ENCODE data around the gene IGSF10. TPM values are rescaled to one million over a fixed set of nuclear protein-coding genes. Genes with fewer than 3 reads are reported as not detected.

IGSF10 gene
- total and polyA plus RNA-seq, 2 donors (not counting 1 experiment from before 2014, with no cell fraction given) = 0.03 TPM; not detected in 1

GRCh38 chr3:151480492-151480891, 19.6 kb upstream of the IGSF10 start:
- POLR2A ChIA-PET = no interaction called here
- Histone ChIP-seq H3K27ac (ENCODE audit: low read length in 2 of 2) (no peak overlapping the region), H3K4me3 (ENCODE audit: control extremely low read depth in 1 of 5, extremely low read depth in 1 of 5, insufficient read depth in 1 of 5, low read depth in 2 of 5, low read length in 4 of 5) (no peak overlapping the region), H3K27me3 (replicated peaks in 1 of 4; ENCODE audit: control extremely low read depth in 1 of 4, control insufficient read depth in 3 of 4, insufficient read depth in 4 of 4, low read length in 3 of 4) (peaks cover 0 to 3% (median 0%) of the 10 kb centered on the region in 4 experiments), H2AFZ (ENCODE audit: insufficient read depth, low read depth, low read length, poor library complexity, severe bottlenecking) (no peak overlapping the region), H3K4me2 (replicated peaks; ENCODE audit: low read depth, low read length, poor library complexity, severe bottlenecking) (no peak overlapping the region), H3K79me2 (ENCODE audit: control insufficient read depth, insufficient read depth, low read length) (no peaks in the 10 kb centered on the region), H4K20me1 (ENCODE audit: control insufficient read depth, insufficient read depth, low read length, poor library complexity, severe bottlenecking) (no peaks in the 10 kb centered on the region), H3K9me3 (ENCODE audit: control extremely low read depth in 1 of 3, control insufficient read depth in 2 of 3, insufficient read depth in 1 of 3, low read length in 2 of 3) (peaks cover 0 to 23% (median 2%) of the 10 kb centered on the region in 3 donors), H3K9ac (ENCODE audit: low read length) (no peak overlapping the region), H3K4me1 (ENCODE audit: control insufficient read depth in 2 of 2, insufficient read depth in 2 of 2, low read length in 2 of 2) (no peaks in the 10 kb centered on the region), H3K36me3 (replicated peaks in 1 of 2; ENCODE audit: control extremely low read depth in 1 of 2, control insufficient read depth in 1 of 2, extremely low read depth in 1 of 2, insufficient read depth in 2 of 2, low read length in 1 of 2) (no peaks in the 10 kb centered on the region)
- Mint-ChIP-seq H3K4me3 (no peak overlapping the region), H3K4me1 (no peaks in the 10 kb centered on the region), H3K9me3 (ENCODE audit: insufficient read depth) (peaks cover 7% of the 10 kb centered on the region), H3K27me3 (peaks cover 11% of the 10 kb centered on the region), H3K27ac (no peak overlapping the region)
- CTCF ChIA-PET = interaction anchor here (5.6 kb wide), 1 partner anchor 12 kb away, joined by 32 read pairs; no protein-coding TSS in a partner anchor
- TF ChIP-seq, protein P1, sequence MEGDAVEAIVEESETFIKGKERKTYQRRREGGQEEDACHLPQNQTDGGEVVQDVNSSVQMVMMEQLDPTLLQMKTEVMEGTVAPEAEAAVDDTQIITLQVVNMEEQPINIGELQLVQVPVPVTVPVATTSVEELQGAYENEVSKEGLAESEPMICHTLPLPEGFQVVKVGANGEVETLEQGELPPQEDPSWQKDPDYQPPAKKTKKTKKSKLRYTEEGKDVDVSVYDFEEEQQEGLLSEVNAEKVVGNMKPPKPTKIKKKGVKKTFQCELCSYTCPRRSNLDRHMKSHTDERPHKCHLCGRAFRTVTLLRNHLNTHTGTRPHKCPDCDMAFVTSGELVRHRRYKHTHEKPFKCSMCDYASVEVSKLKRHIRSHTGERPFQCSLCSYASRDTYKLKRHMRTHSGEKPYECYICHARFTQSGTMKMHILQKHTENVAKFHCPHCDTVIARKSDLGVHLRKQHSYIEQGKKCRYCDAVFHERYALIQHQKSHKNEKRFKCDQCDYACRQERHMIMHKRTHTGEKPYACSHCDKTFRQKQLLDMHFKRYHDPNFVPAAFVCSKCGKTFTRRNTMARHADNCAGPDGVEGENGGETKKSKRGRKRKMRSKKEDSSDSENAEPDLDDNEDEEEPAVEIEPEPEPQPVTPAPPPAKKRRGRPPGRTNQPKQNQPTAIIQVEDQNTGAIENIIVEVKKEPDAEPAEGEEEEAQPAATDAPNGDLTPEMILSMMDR (IDR thresholded peaks at IDR 0.05) = no peak
- TF ChIP-seq EZH2 (IDR thresholded peaks at IDR 0.05; ENCODE audit: borderline replicate concordance, insufficient read depth, low read depth, low read length, poor library complexity, severe bottlenecking) = no peak
- DNase-seq = no peak
- intact Hi-C loops (cut with micrococcal nuclease) = no loop called here
- no peak for ATAC-seq (ENCODE audit: low read depth)
- 94% methylated on average over 2 of the region's 2 CpGs for WGBS (ENCODE audit: insufficient coverage)

DNA sequence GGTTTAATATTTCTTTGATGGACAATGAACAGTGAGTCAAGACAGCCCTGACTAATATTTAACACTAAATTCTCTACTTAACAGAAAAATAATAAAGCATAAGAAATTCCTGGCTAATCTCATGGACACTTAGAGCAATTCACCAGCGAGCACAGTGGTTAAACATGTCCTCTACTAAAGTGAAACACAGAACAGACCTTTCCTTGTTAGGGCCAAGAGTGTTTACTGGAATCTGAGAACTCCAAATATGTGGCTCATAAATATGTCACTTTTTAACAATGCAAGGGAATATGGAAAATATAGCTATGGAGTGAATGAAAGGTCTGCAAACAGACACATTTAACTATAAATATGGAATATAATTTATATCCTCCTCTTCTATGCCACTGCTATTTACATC, 18.6 kb upstream of the IGSF10 start:
- Mint-ChIP-seq H3K9me3 (ENCODE audit: insufficient read depth) (peaks cover 7% of the 10 kb centered on the region), H3K27ac (no peak overlapping the region), H3K4me1 (no peaks in the 10 kb centered on the region), H3K27me3 (peaks cover 11% of the 10 kb centered on the region), H3K4me3 (no peak overlapping the region)
- TF ChIP-seq EZH2 (IDR thresholded peaks at IDR 0.05; ENCODE audit: borderline replicate concordance, insufficient read depth, low read depth, low read length, poor library complexity, severe bottlenecking) = no peak
- TF ChIP-seq, protein P1 (IDR thresholded peaks at IDR 0.05) = no peak
- H4K20me1 ChIP-seq (ENCODE audit: control insufficient read depth, insufficient read depth, low read length, poor library complexity, severe bottlenecking) = no peaks in the 10 kb centered on the region
- no peaks in the 10 kb centered on the region for H3K79me2 ChIP-seq (ENCODE audit: control insufficient read depth, insufficient read depth, low read length)
- H3K4me3 ChIP-seq (ENCODE audit: control extremely low read depth in 1 of 5, extremely low read depth in 1 of 5, insufficient read depth in 1 of 5, low read depth in 2 of 5, low read length in 4 of 5) = no peak overlapping the region
- no peaks in the 10 kb centered on the region for H3K36me3 ChIP-seq (replicated peaks in 1 of 2; ENCODE audit: control extremely low read depth in 1 of 2, control insufficient read depth in 1 of 2, extremely low read depth in 1 of 2, insufficient read depth in 2 of 2, low read length in 1 of 2)
- intact Hi-C loops (cut with micrococcal nuclease) = no loop called here
- CTCF ChIA-PET = interaction anchor here (5.6 kb wide), 1 partner anchor 11 kb away, joined by 32 read pairs; no protein-coding TSS in a partner anchor
- no peak for DNase-seq
- peaks cover 0 to 23% (median 2%) of the 10 kb centered on the region in 3 donors for H3K9me3 ChIP-seq (ENCODE audit: control extremely low read depth in 1 of 3, control insufficient read depth in 2 of 3, insufficient read depth in 1 of 3, low read length in 2 of 3)
- H2AFZ ChIP-seq (ENCODE audit: insufficient read depth, low read depth, low read length, poor library complexity, severe bottlenecking) = no peak overlapping the region
- H3K4me1 ChIP-seq (ENCODE audit: control insufficient read depth in 2 of 2, insufficient read depth in 2 of 2, low read length in 2 of 2) = no peaks in the 10 kb centered on the region
- no peak overlapping the region for H3K9ac ChIP-seq (ENCODE audit: low read length)
- H3K27ac ChIP-seq (ENCODE audit: low read length in 2 of 2) = no peak overlapping the region
- WGBS (ENCODE audit: insufficient coverage) = no CpG with 5 or more reads among the region's 1 CpG
- no peak for ATAC-seq (ENCODE audit: low read depth)
- H3K27me3 ChIP-seq (replicated peaks in 1 of 4; ENCODE audit: control extremely low read depth in 1 of 4, control insufficient read depth in 3 of 4, insufficient read depth in 4 of 4, low read length in 3 of 4) = peaks cover 0 to 3% (median 0%) of the 10 kb centered on the region in 4 experiments
- POLR2A ChIA-PET = no interaction called here
- no peak overlapping the region for H3K4me2 ChIP-seq (replicated peaks; ENCODE audit: low read depth, low read length, poor library complexity, severe bottlenecking)

Data from B cell (primary cell).